Right cardiac atrium (tissue), 5 donors: ENCODE data around the gene COL21A1. TPM values are rescaled to one million over a fixed set of nuclear protein-coding genes. Genes with fewer than 3 reads are reported as not detected.
"Not testable (repeated sequence)": the region's sequence is repeated elsewhere in the genome, so short reads cannot be mapped to it uniquely, and the experiment has no call there.

ENCODE experiments used
- ATAC-seq, 2 donors: fragments of 200-7000 bp; cut with Tn5 transposase; one replicate each; pipeline versions ENCODE4 v1.8.0 to v1.9.1; 2020; ENCODE audit warnings: moderate library complexity in 2 of 2, mild to moderate bottlenecking in 1 of 2
- DNase-seq, 3 donors: peaks; one replicate each; pipeline ENCODE4 v3.0.0-alpha.2; 2020
- H3K27ac ChIP-seq: one replicate; pipeline ENCODE4 v1.5.1; 2013; ENCODE audit warnings: mild to moderate bottlenecking, low read length, control low read depth, moderate library complexity
- H3K27me3 ChIP-seq: one replicate; pipeline ENCODE4 v1.6.1; 2013; ENCODE audit not compliant: control insufficient read depth, insufficient read depth
- H3K4me1 ChIP-seq: one replicate; pipeline ENCODE4 v1.6.1; 2013; ENCODE audit warnings: low read length; ENCODE audit not compliant: control insufficient read depth, insufficient read depth
- H3K4me3 ChIP-seq: one replicate; pipeline ENCODE4 v1.5.1; 2013; ENCODE audit warnings: low read length, control low read depth
- H3K9me3 ChIP-seq: one replicate; pipeline ENCODE4 v1.6.1; 2013; ENCODE audit warnings: low read length; ENCODE audit not compliant: control insufficient read depth
- WGBS: extraction: QIAGEN DNeasy Blood & Tissue Kit; methylation state at CpG from one replicate; pipeline ENCODE4 v1.1.7; 2013; 5-methylcytosine and 5-hydroxymethylcytosine counted together
- intact Hi-C, 4 donors: fragments of 100-400 bp; cut with DNase I; formaldehyde crosslinking; loops; one replicate each; pipeline versions ENCODE4 v1.11.0 to v1.14.0; 2022 to 2023
- polyA plus RNA-seq: library from polyadenylated mRNA; stranded (reverse); fragments of 200-250 nt; gene quantifications from one replicate; pipeline ENCODE4 v1.2.3, GENCODE V29; 2013
- total RNA-seq, 4 donors: library from RNA; stranded (reverse); fragmentation: NEBNext Ultra II Directional; extraction: Animal tissue kit (Norgen Biotek cat#: 25700); gene quantifications; one replicate each; pipeline ENCODE4 v1.2.1, GENCODE V29; 2021
- donor health status: healthy with polysubstance abuse.
- donor health status: DM: no; HTN: yes; CAD: no.
- donor health status: DM: no; HTN: no; CAD: no.
- donor health status: DM: no; HTN: yes; CAD: no; lungs with severe emphysema.
- donor health status: DM: yes; HTN: yes; CAD: no.

COL21A1 gene
- total and polyA plus RNA-seq, 5 donors: 11.1 to 25.2 (median 19.9) TPM

DNA sequence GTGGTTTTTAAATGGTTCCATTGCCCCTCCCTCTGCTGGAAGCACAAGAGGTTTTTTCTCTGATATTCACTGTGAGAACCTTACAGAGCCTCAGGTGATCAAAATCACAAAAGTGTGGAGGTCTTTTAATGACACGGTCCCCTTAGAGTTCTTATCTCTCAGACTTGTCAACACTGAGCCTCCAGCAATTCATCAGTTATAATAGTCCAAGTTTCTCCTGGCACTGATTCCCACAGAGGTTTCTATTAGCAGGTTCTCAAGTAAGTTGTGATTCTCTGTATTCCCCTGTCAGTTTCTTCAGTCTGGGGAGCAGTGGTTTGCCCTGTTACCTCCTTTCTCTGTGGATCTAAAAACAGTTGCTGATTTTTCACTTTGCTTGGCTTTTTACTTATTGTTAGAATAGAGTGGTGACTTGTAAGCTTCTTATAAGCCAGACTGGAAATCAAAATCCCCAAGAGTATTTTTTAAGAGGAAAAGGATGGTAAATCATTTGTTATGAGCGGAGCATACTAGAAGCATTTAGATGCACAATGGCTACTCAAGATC is 214.6 kb downstream of the COL21A1 start:
- no peak for ATAC-seq

DNA sequence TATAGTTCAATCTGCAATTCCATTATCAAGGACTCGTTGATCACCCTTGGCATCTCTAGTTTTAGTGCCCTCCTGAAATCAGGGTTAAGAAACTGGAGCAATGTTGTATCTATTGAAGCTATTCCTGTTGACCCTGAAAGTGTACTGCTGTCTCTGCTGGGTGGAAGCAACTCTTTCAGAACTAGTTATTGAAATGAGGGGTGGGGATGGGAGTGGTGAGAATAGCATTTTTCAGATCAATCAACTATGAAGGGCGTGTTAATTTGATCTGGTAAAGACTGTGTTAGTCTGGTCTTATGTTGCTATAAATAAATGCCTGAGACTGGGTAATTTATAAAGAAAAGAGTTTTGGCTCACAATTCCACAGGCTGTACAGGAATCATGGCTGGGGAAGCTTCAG is 219.5 kb downstream of the COL21A1 start:
- no peaks in the 10 kb centered on the region for H3K27me3 ChIP-seq
- ATAC-seq (no peak), DNase-seq (no peak)
- H3K9me3 ChIP-seq: no peaks in the 10 kb centered on the region
- no peak overlapping the region for H3K27ac ChIP-seq
- H3K4me1 ChIP-seq: no peaks in the 10 kb centered on the region
- no peak overlapping the region for H3K4me3 ChIP-seq
- WGBS: 96% methylated on average over 2 of the region's 2 CpGs
- intact Hi-C loops: no loop called here

More for the DNA sequence above, 214.6 kb downstream of the COL21A1 start:
- WGBS: 37% methylated on average over 2 of the region's 2 CpGs
- Histone ChIP-seq H3K4me1 (no peaks in the 10 kb centered on the region), H3K27ac (no peak overlapping the region), H3K9me3 (no peaks in the 10 kb centered on the region), H3K4me3 (no peak overlapping the region), H3K27me3 (no peaks in the 10 kb centered on the region)
- no peak for DNase-seq
- intact Hi-C loops: no loop called here

GRCh38 chr6:56026455-56027180 is 220.8 kb downstream of the COL21A1 start:
- intact Hi-C loops: no loop called here
- H3K4me1 ChIP-seq: no peaks in the 10 kb centered on the region
- 78% methylated on average over 2 of the region's 2 CpGs for WGBS
- no peak for DNase-seq
- H3K27me3 ChIP-seq: no peaks in the 10 kb centered on the region
- H3K4me3 ChIP-seq: no peak overlapping the region
- ATAC-seq: no peak
- H3K9me3 ChIP-seq: no peaks in the 10 kb centered on the region
- H3K27ac ChIP-seq: no peak overlapping the region

- Histone ChIP-seq H3K9me3 (no peaks in the 10 kb centered on the region), H3K27me3 (no peaks in the 10 kb centered on the region), H3K27ac (no peak overlapping the region), H3K4me1 (no peaks in the 10 kb centered on the region), H3K4me3 (no peak overlapping the region)
- intact Hi-C loops: no loop called here
- ATAC-seq (no peak), DNase-seq (no peak)
Measured at GRCh38 chr6:56025795-56026194, 221.6 kb downstream of the COL21A1 start.

GRCh38 chr6:56024931-56025330 is 222.4 kb downstream of the COL21A1 start:
- Histone ChIP-seq H3K27ac (no peak overlapping the region), H3K4me3 (peak overlapping the region; percentile 28), H3K4me1 (no peaks in the 10 kb centered on the region), H3K27me3 (no peaks in the 10 kb centered on the region), H3K9me3 (no peaks in the 10 kb centered on the region)
- DNase-seq (no peak), ATAC-seq (no peak)
- intact Hi-C loops: no loop called here
- WGBS: 63% methylated on average over 5 of the region's 5 CpGs

GRCh38 chr6:56023829-56024228 is 223.6 kb downstream of the COL21A1 start:
- H3K27me3 ChIP-seq: no peaks in the 10 kb centered on the region
- H3K27ac ChIP-seq: no peak overlapping the region
- DNase-seq (no peak), ATAC-seq (no peak)
- no peaks in the 10 kb centered on the region for H3K4me1 ChIP-seq
- H3K9me3 ChIP-seq: no peaks in the 10 kb centered on the region
- intact Hi-C loops: no loop called here
- H3K4me3 ChIP-seq: no peak overlapping the region
- WGBS: 92% methylated on average over 3 of the region's 3 CpGs

- DNase-seq: no peak
- intact Hi-C loops: no loop called here
Measured at GRCh38 chr6:56022678-56023077, 224.7 kb downstream of the COL21A1 start.

GRCh38 chr6:56021943-56022342 is 225.4 kb downstream of the COL21A1 start:
- intact Hi-C loops: no loop called here
- ATAC-seq: no peak
- Histone ChIP-seq H3K4me1 (no peaks in the 10 kb centered on the region), H3K9me3 (no peaks in the 10 kb centered on the region), H3K27ac (no peak overlapping the region), H3K4me3 (no peak overlapping the region), H3K27me3 (no peaks in the 10 kb centered on the region)
- WGBS: 82% methylated on average over 2 of the region's 2 CpGs
- no peak for DNase-seq

More at GRCh38 chr6:56022678-56023077, 224.7 kb downstream of the COL21A1 start:
- no peak for ATAC-seq
- Histone ChIP-seq H3K4me3 (no peak overlapping the region), H3K4me1 (no peaks in the 10 kb centered on the region), H3K9me3 (no peaks in the 10 kb centered on the region), H3K27ac (no peak overlapping the region), H3K27me3 (no peaks in the 10 kb centered on the region)
- 75% methylated on average over 1 of the region's 1 CpG for WGBS

- ATAC-seq (no peak), DNase-seq (no peak)
- Histone ChIP-seq H3K9me3 (no peaks in the 10 kb centered on the region), H3K4me1 (no peaks in the 10 kb centered on the region), H3K27me3 (no peaks in the 10 kb centered on the region), H3K27ac (no peak overlapping the region), H3K4me3 (no peak overlapping the region)
- WGBS: 86% methylated on average over 1 of the region's 1 CpG
- intact Hi-C loops: no loop called here
Measured at GRCh38 chr6:56019973-56020372, 227.4 kb downstream of the COL21A1 start.

DNA sequence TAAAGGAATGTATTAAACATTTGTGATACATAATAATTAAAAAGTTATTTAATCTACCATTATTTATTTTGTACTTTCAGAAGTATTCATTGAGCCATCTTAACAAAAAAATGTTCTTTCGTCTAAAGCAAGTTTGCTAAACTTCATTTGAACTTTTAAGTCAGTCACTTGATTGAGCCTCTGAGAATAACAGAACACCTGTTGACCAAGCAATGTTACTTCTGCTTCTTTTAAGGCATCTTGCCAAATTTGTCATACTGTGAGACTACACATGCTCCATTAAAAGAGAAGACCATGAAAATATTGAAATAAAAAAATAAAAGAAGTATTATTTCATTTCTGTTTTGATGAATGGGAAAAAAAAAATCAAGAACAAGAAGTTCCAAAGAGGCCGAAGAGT is 230.2 kb downstream of the COL21A1 start:
- Histone ChIP-seq H3K9me3 (no peaks in the 10 kb centered on the region), H3K27me3 (no peaks in the 10 kb centered on the region), H3K4me3 (no peak overlapping the region), H3K4me1 (no peaks in the 10 kb centered on the region), H3K27ac (no peak overlapping the region)
- WGBS: 83% methylated on average over 2 of the region's 2 CpGs
- ATAC-seq (no peak), DNase-seq (no peak)
- intact Hi-C loops: no loop called here

- H3K4me3 ChIP-seq, H3K27ac ChIP-seq, intact Hi-C loops, H3K27me3 ChIP-seq, H3K4me1 ChIP-seq, H3K9me3 ChIP-seq, ATAC-seq: not testable (repeated sequence)
- 92% methylated on average over 10 of the region's 10 CpGs for WGBS
- DNase-seq: peak; percentile 11 to 43 (median 36)
Measured at GRCh38 chr6:56014039-56014438, 233.3 kb downstream of the COL21A1 start.
